ENCODE data around the gene ANKFN1. TPM values are rescaled to one million over a fixed set of nuclear protein-coding genes. Genes with fewer than 3 reads are reported as not detected.

Gene ANKFN1
- total RNA-seq, 1 donor from 2014 or later, result not detected

- Histone ChIP-seq H2AFZ (ENCODE audit: low read depth, low read length) (no peak overlapping the region), H3K36me3 (ENCODE audit: insufficient read depth, low read length) (no peaks in the 10 kb centered on the region), H4K20me1 (ENCODE audit: insufficient read depth, low read length) (no peaks in the 10 kb centered on the region), H3K4me1 (ENCODE audit: insufficient read depth, low read length) (no peaks in the 10 kb centered on the region), H3K4me3 (ENCODE audit: insufficient read depth, low read depth, low read length) (no peak overlapping the region), H3K27ac (ENCODE audit: low read depth, low read length) (no peak overlapping the region), H3K9ac (ENCODE audit: low read length) (no peak overlapping the region), H3K4me2 (ENCODE audit: low read length) (no peak overlapping the region), H3K9me3 (ENCODE audit: insufficient read depth, low read depth, low read length) (no peaks in the 10 kb centered on the region), H3K79me2 (ENCODE audit: insufficient read depth, low read length) (no peaks in the 10 kb centered on the region), H3K27me3 (ENCODE audit: insufficient read depth, low read length) (no peaks in the 10 kb centered on the region)
- no peak for DNase-seq (ENCODE audit: low read depth)
- Mint-ChIP-seq H3K9me3 (ENCODE audit: unreplicated experiment) (no peaks in the 10 kb centered on the region), H3K27ac (ENCODE audit: unreplicated experiment) (no peak overlapping the region), H3K4me1 (ENCODE audit: low read depth, unreplicated experiment) (no peaks in the 10 kb centered on the region), H3K4me3 (ENCODE audit: unreplicated experiment) (no peak overlapping the region), H3K36me3 (ENCODE audit: low read depth, unreplicated experiment) (no peaks in the 10 kb centered on the region), H3K27me3 (ENCODE audit: low read depth, unreplicated experiment) (peaks cover 2% of the 10 kb centered on the region)
- FAIRE-seq, result no peak
- no peak for TF ChIP-seq EZH2 (IDR thresholded peaks at IDR 0.05; ENCODE audit: insufficient read depth, low read length)
- TF ChIP-seq, protein P1, sequence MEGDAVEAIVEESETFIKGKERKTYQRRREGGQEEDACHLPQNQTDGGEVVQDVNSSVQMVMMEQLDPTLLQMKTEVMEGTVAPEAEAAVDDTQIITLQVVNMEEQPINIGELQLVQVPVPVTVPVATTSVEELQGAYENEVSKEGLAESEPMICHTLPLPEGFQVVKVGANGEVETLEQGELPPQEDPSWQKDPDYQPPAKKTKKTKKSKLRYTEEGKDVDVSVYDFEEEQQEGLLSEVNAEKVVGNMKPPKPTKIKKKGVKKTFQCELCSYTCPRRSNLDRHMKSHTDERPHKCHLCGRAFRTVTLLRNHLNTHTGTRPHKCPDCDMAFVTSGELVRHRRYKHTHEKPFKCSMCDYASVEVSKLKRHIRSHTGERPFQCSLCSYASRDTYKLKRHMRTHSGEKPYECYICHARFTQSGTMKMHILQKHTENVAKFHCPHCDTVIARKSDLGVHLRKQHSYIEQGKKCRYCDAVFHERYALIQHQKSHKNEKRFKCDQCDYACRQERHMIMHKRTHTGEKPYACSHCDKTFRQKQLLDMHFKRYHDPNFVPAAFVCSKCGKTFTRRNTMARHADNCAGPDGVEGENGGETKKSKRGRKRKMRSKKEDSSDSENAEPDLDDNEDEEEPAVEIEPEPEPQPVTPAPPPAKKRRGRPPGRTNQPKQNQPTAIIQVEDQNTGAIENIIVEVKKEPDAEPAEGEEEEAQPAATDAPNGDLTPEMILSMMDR (IDR thresholded peaks at IDR 0.05; ENCODE audit: insufficient read depth, low read depth, low read length), result no peak
Observed at GRCh38 chr17:56260376-56261002, 107.2 kb downstream of the ANKFN1 start.

- H3K27me3 Mint-ChIP-seq (ENCODE audit: low read depth, unreplicated experiment), result peaks cover 2% of the 10 kb centered on the region
- H2AFZ ChIP-seq (ENCODE audit: low read depth, low read length), result no peak overlapping the region
- no peak overlapping the region for H3K4me3 ChIP-seq (ENCODE audit: insufficient read depth, low read depth, low read length)
- no peaks in the 10 kb centered on the region for H3K27me3 ChIP-seq (ENCODE audit: insufficient read depth, low read length)
- DNase-seq (ENCODE audit: low read depth) (peak; percentile 22), FAIRE-seq (no peak)
- no peak overlapping the region for H3K9ac ChIP-seq (ENCODE audit: low read length)
- H3K9me3 ChIP-seq (ENCODE audit: insufficient read depth, low read depth, low read length), result no peaks in the 10 kb centered on the region
- H3K36me3 Mint-ChIP-seq (ENCODE audit: low read depth, unreplicated experiment), result no peaks in the 10 kb centered on the region
- H3K36me3 ChIP-seq (ENCODE audit: insufficient read depth, low read length), result no peaks in the 10 kb centered on the region
- H3K27ac ChIP-seq (ENCODE audit: low read depth, low read length), result no peak overlapping the region
- H3K79me2 ChIP-seq (ENCODE audit: insufficient read depth, low read length), result no peaks in the 10 kb centered on the region
- H3K4me3 Mint-ChIP-seq (ENCODE audit: unreplicated experiment), result no peak overlapping the region
- no peaks in the 10 kb centered on the region for H3K4me1 Mint-ChIP-seq (ENCODE audit: low read depth, unreplicated experiment)
- H3K27ac Mint-ChIP-seq (ENCODE audit: unreplicated experiment), result no peak overlapping the region
- no peaks in the 10 kb centered on the region for H4K20me1 ChIP-seq (ENCODE audit: insufficient read depth, low read length)
- H3K9me3 Mint-ChIP-seq (ENCODE audit: unreplicated experiment), result no peaks in the 10 kb centered on the region
- no peaks in the 10 kb centered on the region for H3K4me1 ChIP-seq (ENCODE audit: insufficient read depth, low read length)
- H3K4me2 ChIP-seq (ENCODE audit: low read length), result no peak overlapping the region
- TF ChIP-seq EZH2 (IDR thresholded peaks at IDR 0.05; ENCODE audit: insufficient read depth, low read length), result no peak
- TF ChIP-seq, protein P1 (IDR thresholded peaks at IDR 0.05; ENCODE audit: insufficient read depth, low read depth, low read length), result no peak
Observed at GRCh38 chr17:56262803-56263202, 109.5 kb downstream of the ANKFN1 start.
